GM21390 (cell line): ENCODE measurements around the gene DDIT4.
"Not testable (repeated sequence)": the region's sequence is repeated elsewhere in the genome, so short reads cannot be mapped to it uniquely, and the experiment has no call there.

ENCODE experiments used
- ATAC-seq: cut with Tn5 transposase; IDR thresholded peaks from one replicate; pipeline ENCODE4 v1.9.1; 2021; ENCODE audit not compliant: unreplicated experiment

Gene DDIT4

GRCh38 chr10:72273410-72274212 lies at the start of gene DDIT4:
Gene DDIT4, plus strand, starts transcription at chr10:72273924. Its CDS starts 293 bp downstream, at chr10:72274217.
- ATAC-seq = peak; percentile 79

- not testable (repeated sequence) for ATAC-seq
Measured at GRCh38 chr10:72224191-72224590, 49.5 kb upstream of the DDIT4 start.

- no peak for ATAC-seq
Measured at GRCh38 chr10:72226418-72227027, 47.2 kb upstream of the DDIT4 start.

- no peak for ATAC-seq
Measured at GRCh38 chr10:72227826-72228225, 45.9 kb upstream of the DDIT4 start.

GRCh38 chr10:72228318-72228751 lies 45.4 kb upstream of the DDIT4 start:
- no peak for ATAC-seq

GRCh38 chr10:72229261-72230251 lies 44.2 kb upstream of the DDIT4 start:
- ATAC-seq = no peak

- no peak for ATAC-seq
Measured at GRCh38 chr10:72233621-72234020, 40.1 kb upstream of the DDIT4 start.

GRCh38 chr10:72234560-72235095 lies 39.1 kb upstream of the DDIT4 start:
- ATAC-seq = no peak

GRCh38 chr10:72235544-72236279 lies 38.0 kb upstream of the DDIT4 start:
- no peak for ATAC-seq

- no peak for ATAC-seq
Measured at GRCh38 chr10:72238392-72239175, 35.1 kb upstream of the DDIT4 start.

- no peak for ATAC-seq
Measured at GRCh38 chr10:72239409-72239808, 34.3 kb upstream of the DDIT4 start.

GRCh38 chr10:72240371-72240770 lies 33.4 kb upstream of the DDIT4 start:
- no peak for ATAC-seq

GRCh38 chr10:72241691-72242252 lies 32.0 kb upstream of the DDIT4 start:
- ATAC-seq = no peak

- ATAC-seq = no peak
Measured at GRCh38 chr10:72242675-72243074, 31.0 kb upstream of the DDIT4 start.

- no peak for ATAC-seq
Measured at GRCh38 chr10:72243822-72244437, 29.8 kb upstream of the DDIT4 start.

GRCh38 chr10:72244573-72245038 lies 29.1 kb upstream of the DDIT4 start:
- no peak for ATAC-seq

GRCh38 chr10:72245949-72246525 lies 27.7 kb upstream of the DDIT4 start:
- no peak for ATAC-seq

- ATAC-seq = peak; percentile 82
Measured at GRCh38 chr10:72248468-72249151, 25.1 kb upstream of the DDIT4 start.
